Right lobe of liver (tissue), 6 donors: ENCODE measurements around the gene SRPK2. TPM values are rescaled to one million over a fixed set of nuclear protein-coding genes. Genes with fewer than 3 reads are reported as not detected.

ENCODE experiments used
- ATAC-seq, 4 donors: fragments of 200-7000 bp; cut with Tn5 transposase; one replicate each; pipeline ENCODE4 v1.9.1; 2020; ENCODE audit warnings: mild to moderate bottlenecking in 4 of 4, moderate library complexity in 4 of 4
- DNase-seq, 3 donors: peaks; one replicate each; pipeline ENCODE4 v3.0.0-alpha.2; 2020
- H3K27ac ChIP-seq, 3 donors: fragments of 200-600 bp; one replicate each; pipeline ENCODE4 v1.8.0; 2022
- H3K27me3 ChIP-seq, 2 donors: fragments of 200-600 bp; one replicate each; pipeline ENCODE4 v1.8.0; 2022
- H3K36me3 ChIP-seq, 4 donors: fragments of 200-600 bp; sonication (generic) in 1 of 4; one replicate each; pipeline versions ENCODE4 v1.5.1 to v1.8.0; 2017 to 2022; ENCODE audit warnings: control low read depth in 1 of 4
- H3K4me1 ChIP-seq, 4 donors: fragments of 200-600 bp; sonication (generic) in 1 of 4; one replicate each; pipeline versions ENCODE4 v1.5.1 to v1.8.0; 2017 to 2022; ENCODE audit warnings: control low read depth in 1 of 4
- H3K4me3 ChIP-seq, 3 donors: fragments of 200-600 bp; one replicate each; pipeline ENCODE4 v1.8.0; 2022
- H3K9me3 ChIP-seq, 4 donors: fragments of 200-600 bp; sonication (generic) in 1 of 4; one replicate each; pipeline versions ENCODE4 v1.5.1 to v1.8.0; 2017 to 2022; ENCODE audit warnings: control low read depth in 1 of 4
- CTCF ChIP-seq, 4 donors: fragments of 200-600 bp in 3 of 4; fragments of 450-650 bp in 1 of 4; IDR thresholded peaks; one replicate each; pipeline versions ENCODE4 v1.5.1 to v1.8.0; 2016 to 2022; ENCODE audit warnings: antibody characterized with exemption in 4 of 4, mild to moderate bottlenecking in 2 of 4
- POLR2A ChIP-seq: fragments of 450-650 bp; IDR thresholded peaks from one replicate; pipeline ENCODE4 v1.6.1; 2017; ENCODE audit warnings: antibody characterized with exemption, mild to moderate bottlenecking
- WGBS: methylation state at CpG from one replicate; pipeline ENCODE4 v1.1.6; 2018; ENCODE audit warnings: low coverage, low lambda C conversion rate; ENCODE audit not compliant: insufficient coverage; ENCODE audit errors: missing lambda C conversion rate; 5-methylcytosine and 5-hydroxymethylcytosine counted together
- intact Hi-C, 2 donors: fragments of 100-400 bp; cut with DNase I; formaldehyde crosslinking; loops; one replicate each; pipeline versions ENCODE4 v1.11.2 to v1.14.1; 2022
- total RNA-seq, 6 experiments: library from RNA; depleted of rRNA in 2 of 6; stranded (reverse); fragments of >200 nt in 2 of 6; fragmentation: NEBNext Ultra II Directional in 3 of 6; extraction: Animal tissue kit (Norgen Biotek cat#: 25700) in 3 of 6; gene quantifications; one replicate each; pipeline versions ENCODE4 v1.1.0 to v1.2.4, GENCODE V29; 2016 to 2023
- donor health status: DM: no; HTN: yes; CAD: no.
- donor health status: DM: no; HTN: no; CAD: no.
- donor health status: DM: no; HTN: no; CAD: no.
- donor health status: DM: no; HTN: yes; CAD: no.
- donor health status: DM: no; HTN: yes; CAD: no.

The SRPK2 gene
- total RNA-seq, 6 experiments from 2014 or later: 15.5 to 21.1 (median 18.2) TPM

- no peaks in the 10 kb centered on the region for H3K9me3 ChIP-seq
- 88% methylated on average over 1 of the region's 1 CpG for WGBS
- no peak overlapping the region for H3K27ac ChIP-seq
- intact Hi-C loops: no loop called here
- ATAC-seq (no peak), DNase-seq (no peak)
- H3K4me1 ChIP-seq: no peaks in the 10 kb centered on the region
- TF ChIP-seq CTCF (IDR thresholded peaks at IDR 0.05) (no peak), POLR2A (no peak)
- no peak overlapping the region for H3K4me3 ChIP-seq
- no peaks in the 10 kb centered on the region for H3K36me3 ChIP-seq
- H3K27me3 ChIP-seq: no peaks in the 10 kb centered on the region
Measured at GRCh38 chr7:105323366-105323765, 65.4 kb downstream of the SRPK2 start.

- ATAC-seq (no peak), DNase-seq (no peak)
- Histone ChIP-seq H3K4me3 (no peak overlapping the region), H3K9me3 (no peaks in the 10 kb centered on the region), H3K27me3 (no peaks in the 10 kb centered on the region), H3K36me3 (no peaks in the 10 kb centered on the region), H3K27ac (no peak overlapping the region), H3K4me1 (no peaks in the 10 kb centered on the region)
- intact Hi-C loops: no loop called here
- WGBS: 93% methylated on average over 6 of the region's 6 CpGs
- no peak for TF ChIP-seq POLR2A
- TF ChIP-seq CTCF (IDR thresholded peaks at IDR 0.05): no peak
Measured at GRCh38 chr7:105322655-105323277, 66.0 kb downstream of the SRPK2 start.

GRCh38 chr7:105321754-105322455 lies 66.8 kb downstream of the SRPK2 start:
- H3K27me3 ChIP-seq: no peaks in the 10 kb centered on the region
- TF ChIP-seq POLR2A (no peak), CTCF (IDR thresholded peaks at IDR 0.05) (no peak)
- H3K9me3 ChIP-seq: no peaks in the 10 kb centered on the region
- no peak overlapping the region for H3K27ac ChIP-seq
- no peak for ATAC-seq
- no peaks in the 10 kb centered on the region for H3K36me3 ChIP-seq
- H3K4me1 ChIP-seq: peaks cover 0 to 4% (median 0%) of the 10 kb centered on the region in 4 donors
- no peak for DNase-seq
- H3K4me3 ChIP-seq: no peak overlapping the region
- WGBS: 91% methylated on average over 6 of the region's 10 CpGs
- intact Hi-C loops: no loop called here

GRCh38 chr7:105320896-105321295 lies 67.8 kb downstream of the SRPK2 start:
- no peaks in the 10 kb centered on the region for H3K27me3 ChIP-seq
- no peaks in the 10 kb centered on the region for H3K36me3 ChIP-seq
- TF ChIP-seq POLR2A (no peak), CTCF (IDR thresholded peaks at IDR 0.05) (no peak)
- H3K4me3 ChIP-seq: no peak overlapping the region
- ATAC-seq (no peak), DNase-seq (no peak)
- H3K9me3 ChIP-seq: no peaks in the 10 kb centered on the region
- no peak overlapping the region for H3K27ac ChIP-seq
- intact Hi-C loops: no loop called here
- H3K4me1 ChIP-seq: peaks cover 0 to 11% (median 0%) of the 10 kb centered on the region in 4 donors
- WGBS: 100% methylated on average over 2 of the region's 2 CpGs
